HCT116 (cell line): ENCODE data around the gene GAS2. TPM values are rescaled to one million over a fixed set of nuclear protein-coding genes. Genes with fewer than 3 reads are reported as not detected.

Source experiments
- ATAC-seq: fragments of 200-7000 bp; cut with Tn5 transposase; 2 replicates; pipeline ENCODE4 v1.9.1; 2020; ENCODE audit warnings: mild to moderate bottlenecking, moderate library complexity
- BruUV-seq: library from RNA; stranded (reverse); fragments of 400-500 nt; replicated peaks from 2 replicates; lab custom pipeline; 2021; lab: Mats Ljungman, UMichigan
- CTCF ChIA-PET: fragments of 300-600 bp; sonication (Branson Sonifier 250); formaldehyde crosslinking; loops from one replicate; lab custom pipeline; 2021; ENCODE audit warnings: antibody characterized with exemption; lab: Charles Lee
- POLR2A ChIA-PET: fragments of 300-600, 350-600 bp; sonication (Branson Sonifier 250); formaldehyde crosslinking; loops from one replicate; lab custom pipeline; 2021; ENCODE audit warnings: antibody characterized with exemption; lab: Charles Lee
- RAD21 ChIA-PET, 2 experiments: fragments of 300-600 bp; sonication (Branson Sonifier 250); formaldehyde crosslinking; loops; one replicate each; lab custom pipeline; 2023; ENCODE audit warnings: low total read pairs in 2 of 2; ENCODE audit not compliant: uncharacterized antibody in 2 of 2, unreplicated experiment in 2 of 2, low non-redundant PET in 1 of 2; lab: Charles Lee
- DNase-seq: peaks from one replicate; pipeline ENCODE4 v3.0.0-alpha.2; 2010; ENCODE audit warnings: low read depth, low spot score
- H2AFZ ChIP-seq: fragments of 200-600 bp; shearing (Covaris generic), sonication (generic); 2 replicates; pipeline ENCODE4 v1.6.1; 2017; ENCODE audit warnings: low read depth, mixed run types, mixed read lengths, antibody characterized with exemption, low read length; ENCODE audit not compliant: poor library complexity, severe bottlenecking
- H3K27ac ChIP-seq: 2 replicates; pipeline ENCODE4 v1.5.1; 2012; ENCODE audit warnings: low read depth, low read length
- H3K27me3 ChIP-seq: fragments of 200-600 bp; sonication (generic); 2 replicates; pipeline ENCODE4 v1.6.1; 2016; ENCODE audit warnings: mixed run types, low read length, mixed read lengths; ENCODE audit not compliant: insufficient read depth
- H3K36me3 ChIP-seq, 2 experiments: fragments of 200-500 bp in 1 of 2; fragments of 200-600 bp in 1 of 2; sonication (Bioruptor generic) in 1 of 2; sonication (generic) in 1 of 2; 2 replicates each; pipeline versions ENCODE4 v1.5.1 to v1.6.1; 2014 to 2016; ENCODE audit warnings: low read length in 2 of 2, inconsistent platforms in 1 of 2, mixed read lengths in 1 of 2, mixed run types in 1 of 2; ENCODE audit not compliant: insufficient read depth in 2 of 2, control insufficient read depth in 1 of 2
- H3K4me1 ChIP-seq, 2 experiments: fragments of 200-600 bp in 1 of 2; sonication (generic) in 1 of 2; 2 replicates each; pipeline versions ENCODE4 v1.5.1 to v1.6.1; 2012 to 2017; ENCODE audit warnings: low read length in 2 of 2, inconsistent platforms in 1 of 2, mild to moderate bottlenecking in 1 of 2, mixed read lengths in 1 of 2, mixed run types in 1 of 2, moderate library complexity in 1 of 2; ENCODE audit not compliant: insufficient read depth in 2 of 2, control insufficient read depth in 1 of 2
- H3K4me2 ChIP-seq: fragments of 200-600 bp; sonication (generic); 2 replicates; pipeline ENCODE4 v1.6.1; 2017; ENCODE audit warnings: mixed run types, low read length, mixed read lengths
- H3K4me3 ChIP-seq, 2 experiments: fragments of 200-600 bp in 1 of 2; sonication (generic) in 1 of 2; replicated peaks in 1 of 2; 2 replicates each; pipeline ENCODE4 v1.5.1; 2011 to 2016; ENCODE audit warnings: low read length in 2 of 2, control low read depth in 1 of 2, low read depth in 1 of 2, mild to moderate bottlenecking in 1 of 2, mixed read lengths in 1 of 2, mixed run types in 1 of 2
- H3K79me2 ChIP-seq: fragments of 200-600 bp; sonication (generic); 2 replicates; pipeline ENCODE4 v1.6.1; 2017; ENCODE audit warnings: mild to moderate bottlenecking, mixed run types, low read length, moderate library complexity, mixed read lengths; ENCODE audit not compliant: insufficient read depth
- H3K9ac ChIP-seq: fragments of 200-600 bp; sonication (generic); 2 replicates; pipeline ENCODE4 v1.6.1; 2016; ENCODE audit warnings: low read length, mixed read lengths
- H3K9me2 ChIP-seq: fragments of 200-600 bp; sonication (generic), shearing (Covaris generic); 2 replicates; pipeline ENCODE4 v1.6.1; 2017; ENCODE audit warnings: mixed run types, mild to moderate bottlenecking, moderate library complexity; ENCODE audit not compliant: insufficient read depth
- H3K9me3 ChIP-seq, 2 experiments: fragments of 200-500 bp in 1 of 2; fragments of 200-600 bp in 1 of 2; sonication (Bioruptor generic) in 1 of 2; sonication (generic) in 1 of 2; 2 replicates each; pipeline ENCODE4 v1.6.1; 2014 to 2017; ENCODE audit warnings: low read length in 2 of 2, mixed read lengths in 2 of 2, inconsistent platforms in 1 of 2, low read depth in 1 of 2, mild to moderate bottlenecking in 1 of 2, mixed run types in 1 of 2, moderate library complexity in 1 of 2; ENCODE audit not compliant: control insufficient read depth in 1 of 2, insufficient read depth in 1 of 2
- H4K20me1 ChIP-seq: fragments of 200-600 bp; sonication (generic), shearing (Covaris generic); 2 replicates; pipeline ENCODE4 v1.6.1; 2017; ENCODE audit warnings: mixed run types, mild to moderate bottlenecking, moderate library complexity; ENCODE audit not compliant: insufficient read depth
- EZH2 ChIP-seq: fragments of 200-600 bp; sonication (generic); IDR thresholded peaks from 2 replicates; pipeline ENCODE4 v1.6.1; 2017; ENCODE audit warnings: antibody characterized with exemption, mixed run types
- EZH2phosphoT487 ChIP-seq: fragments of 200-600 bp; IDR thresholded peaks from 2 replicates; pipeline ENCODE4 v1.6.1; 2018; ENCODE audit warnings: antibody characterized with exemption, borderline replicate concordance
- FOSL1 ChIP-seq: IDR thresholded peaks from 2 replicates; pipeline ENCODE4 v1.6.1; 2012; ENCODE audit warnings: low read depth
- RAD21 ChIP-seq: IDR thresholded peaks from 2 replicates; pipeline ENCODE4 v1.6.1; 2012; ENCODE audit warnings: low read depth, mild to moderate bottlenecking
- intact Hi-C: fragments of 100-400 bp; cut with micrococcal nuclease; formaldehyde crosslinking; loops from 2 replicates; pipeline ENCODE4 v1.10.0; 2022
- total RNA-seq: library from RNA; stranded (reverse); gene quantifications from one replicate; pipeline ENCODE4 v1.2.1, GENCODE V29; 2021; ENCODE audit not compliant: unreplicated experiment
- TF ChIP-seq, protein P1 (sequence below), 3 experiments: fragments of 200-600 bp in 1 of 3; sonication (generic) in 1 of 3; IDR thresholded peaks in 2 of 3; conservative IDR thresholded peaks in 1 of 3; 2 replicates each; pipeline ENCODE4 v1.5.1; 2012 to 2017; ENCODE audit warnings: low read depth in 2 of 3, low read length in 2 of 3, antibody characterized with exemption in 1 of 3, borderline replicate concordance in 1 of 3, control low read depth in 1 of 3, mild to moderate bottlenecking in 1 of 3, mixed read lengths in 1 of 3, mixed run types in 1 of 3, moderate library complexity in 1 of 3; ENCODE audit not compliant: insufficient read depth in 1 of 3

The GAS2 gene
- total RNA-seq, 1 experiment from 2014 or later: not detected

DNA sequence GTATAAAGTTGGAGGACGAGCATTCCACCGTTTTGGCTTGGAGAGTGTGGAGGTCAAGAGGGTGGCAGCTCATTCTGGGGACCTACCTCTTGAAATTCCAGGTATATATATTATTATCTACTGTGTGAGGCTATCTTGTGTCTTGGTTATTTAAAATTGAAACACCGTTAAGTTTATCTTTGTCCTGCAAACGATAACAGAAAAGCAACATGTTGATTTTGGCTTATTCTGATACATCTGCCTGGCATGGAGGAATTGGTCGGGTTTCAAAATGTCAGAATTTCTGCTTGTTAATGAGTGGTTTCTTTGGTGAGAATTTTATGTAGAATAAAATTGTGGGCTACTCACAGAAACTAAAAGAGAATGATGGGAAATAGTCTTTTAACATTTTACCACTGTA lies 108.8 kb downstream of the GAS2 start:
- H3K9me3 ChIP-seq: no peaks in the 10 kb centered on the region
- no peaks in the 10 kb centered on the region for H3K36me3 ChIP-seq
- H3K9ac ChIP-seq: no peak overlapping the region
- ChIA-PET CTCF (no interaction called here), POLR2A (no interaction called here), RAD21 (no interaction called here)
- no peak for TF ChIP-seq EZH2
- DNase-seq (no peak), ATAC-seq (no peak)
- H2AFZ ChIP-seq: no peak overlapping the region
- peaks cover 26% of the 10 kb centered on the region for H3K27me3 ChIP-seq
- no peaks in the 10 kb centered on the region for H3K79me2 ChIP-seq
- H4K20me1 ChIP-seq: no peaks in the 10 kb centered on the region
- no peaks in the 10 kb centered on the region for H3K4me1 ChIP-seq
- BruUV-seq: no TSS peak
- H3K27ac ChIP-seq: no peak overlapping the region
- intact Hi-C loops: loop anchor here (5.0 kb wide), 1 partner anchor 103 kb away; no protein-coding TSS in a partner anchor
- no peak overlapping the region for H3K4me3 ChIP-seq
- H3K4me2 ChIP-seq: no peak overlapping the region
- no peaks in the 10 kb centered on the region for H3K9me2 ChIP-seq

DNA sequence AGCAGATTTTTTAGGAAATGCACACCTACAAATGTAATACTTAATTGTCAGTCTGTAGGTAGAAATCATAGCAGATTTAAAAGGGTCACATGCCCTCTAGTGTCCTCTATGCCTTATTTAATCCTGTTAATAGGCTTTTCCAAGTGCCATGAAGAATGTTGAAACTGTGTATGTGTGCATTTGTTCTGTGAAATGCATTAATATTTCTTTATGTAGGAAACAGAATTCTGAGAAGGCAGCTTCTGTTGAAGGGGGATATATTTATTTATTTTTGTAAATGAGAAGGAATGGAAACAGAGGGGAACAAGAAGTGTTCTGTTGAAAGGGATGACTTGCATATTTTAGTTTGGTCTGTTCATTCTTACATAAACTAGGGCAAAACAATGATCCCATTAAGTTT lies 112.2 kb downstream of the GAS2 start:
- TF ChIP-seq RAD21 (peak; percentile 16; the same call in 1 of the 2 replicates), FOSL1 (no peak), EZH2phosphoT487 (no peak)
- TF ChIP-seq, protein P1, sequence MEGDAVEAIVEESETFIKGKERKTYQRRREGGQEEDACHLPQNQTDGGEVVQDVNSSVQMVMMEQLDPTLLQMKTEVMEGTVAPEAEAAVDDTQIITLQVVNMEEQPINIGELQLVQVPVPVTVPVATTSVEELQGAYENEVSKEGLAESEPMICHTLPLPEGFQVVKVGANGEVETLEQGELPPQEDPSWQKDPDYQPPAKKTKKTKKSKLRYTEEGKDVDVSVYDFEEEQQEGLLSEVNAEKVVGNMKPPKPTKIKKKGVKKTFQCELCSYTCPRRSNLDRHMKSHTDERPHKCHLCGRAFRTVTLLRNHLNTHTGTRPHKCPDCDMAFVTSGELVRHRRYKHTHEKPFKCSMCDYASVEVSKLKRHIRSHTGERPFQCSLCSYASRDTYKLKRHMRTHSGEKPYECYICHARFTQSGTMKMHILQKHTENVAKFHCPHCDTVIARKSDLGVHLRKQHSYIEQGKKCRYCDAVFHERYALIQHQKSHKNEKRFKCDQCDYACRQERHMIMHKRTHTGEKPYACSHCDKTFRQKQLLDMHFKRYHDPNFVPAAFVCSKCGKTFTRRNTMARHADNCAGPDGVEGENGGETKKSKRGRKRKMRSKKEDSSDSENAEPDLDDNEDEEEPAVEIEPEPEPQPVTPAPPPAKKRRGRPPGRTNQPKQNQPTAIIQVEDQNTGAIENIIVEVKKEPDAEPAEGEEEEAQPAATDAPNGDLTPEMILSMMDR (IDR thresholded peaks at IDR 0.05 in 2 of 3, conservative IDR thresholded peaks at IDR 0.05 in 1 of 3; ENCODE audit: borderline replicate concordance in 1 of 3, insufficient read depth in 1 of 3, low read depth in 2 of 3, low read length in 2 of 3): peak in 1 of 3 experiments; percentile 8; a peak in 1 of 6 replicates
- TF ChIP-seq, all 23 proteins: peak for 2
- POLR2A ChIA-PET: no interaction called here
- Histone ChIP-seq H3K9ac (no peak overlapping the region), H3K9me3 (no peaks in the 10 kb centered on the region), H4K20me1 (no peaks in the 10 kb centered on the region), H3K9me2 (no peaks in the 10 kb centered on the region), H3K4me3 (no peak overlapping the region), H3K4me2 (no peak overlapping the region), H3K27me3 (peaks cover 18% of the 10 kb centered on the region), H3K36me3 (no peaks in the 10 kb centered on the region), H3K79me2 (no peaks in the 10 kb centered on the region), H3K4me1 (no peaks in the 10 kb centered on the region), H3K27ac (no peak overlapping the region), H2AFZ (no peak overlapping the region)
- DNase-seq (no peak), ATAC-seq (no peak)
- BruUV-seq: no TSS peak
- intact Hi-C loops: loop anchor here (5.0 kb wide), 1 partner anchor 106 kb away; no protein-coding TSS in a partner anchor
- RAD21 ChIA-PET: no interaction called here
- CTCF ChIA-PET: interaction anchor here (1.4 kb wide), 1 partner anchor 9 kb away, joined by 5 read pairs; no protein-coding TSS in a partner anchor
